COR-L47 (cell line): ENCODE data around the gene UPK1A.

ENCODE experiments used
- DNase-seq: peaks from one replicate; lab custom pipeline; 2025; lab: John Stamatoyannopoulos, UW

Gene UPK1A

DNA sequence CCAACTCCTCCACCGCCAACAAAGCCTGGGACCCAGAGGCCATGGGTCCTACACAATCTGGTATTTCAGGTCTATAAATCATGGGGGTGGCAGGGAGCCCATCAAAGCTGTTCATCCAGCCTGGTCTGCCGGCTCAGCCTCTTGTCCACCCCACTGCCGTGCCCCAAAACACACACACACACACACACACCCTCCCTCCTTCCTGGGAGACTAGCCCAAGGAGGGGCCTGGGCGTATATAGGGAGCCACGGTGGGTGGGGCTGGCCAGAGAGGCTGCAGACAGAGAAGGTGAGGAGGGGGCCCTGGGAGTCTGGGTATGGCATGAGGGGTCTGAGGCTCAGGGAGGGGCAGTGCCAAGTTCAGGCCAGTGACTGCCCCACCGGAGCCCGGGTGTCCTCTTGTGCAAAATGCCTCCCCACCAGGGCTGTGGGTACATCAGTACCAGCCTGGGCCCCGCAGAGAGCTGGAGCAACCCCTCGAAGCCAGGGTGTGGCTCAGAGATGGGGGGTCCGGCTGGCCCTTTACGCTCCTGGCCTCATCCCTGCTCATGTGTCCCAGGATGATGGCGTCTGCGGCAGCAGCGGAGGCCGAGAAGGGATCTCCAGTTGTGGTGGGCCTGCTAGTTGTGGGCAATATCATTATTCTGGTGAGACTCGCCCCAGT, at the start of gene UPK1A:
Gene UPK1A (plus strand): TSS at position 267 of the 663 bp plus-strand sequence. CDS start 296 bp downstream, at position 563.
- no peak for DNase-seq

DNA sequence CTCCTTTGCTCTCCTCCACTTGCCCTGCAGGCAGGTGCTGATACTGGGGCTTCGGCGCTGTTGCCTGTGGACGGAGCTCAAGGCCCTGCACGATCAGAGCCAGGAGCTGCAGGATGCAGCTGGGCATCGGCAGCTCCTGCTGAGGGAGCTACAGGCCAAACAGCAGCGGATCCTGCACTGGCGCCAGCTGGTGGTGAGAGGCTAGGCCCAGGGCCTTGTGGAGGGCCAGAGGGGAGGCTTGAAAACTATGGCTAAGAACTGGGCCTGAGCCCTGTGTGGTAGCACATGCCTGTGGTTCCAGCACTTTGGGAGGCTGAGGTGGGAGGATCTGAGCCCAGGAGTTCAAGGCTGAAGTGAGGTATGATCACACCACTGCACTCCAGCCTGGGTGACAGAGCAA, 47.5 kb upstream of the UPK1A start:
- DNase-seq, result no peak

- DNase-seq, result no peak
Measured at GRCh38 chr19:35619290-35619923, 46.9 kb upstream of the UPK1A start.

DNA sequence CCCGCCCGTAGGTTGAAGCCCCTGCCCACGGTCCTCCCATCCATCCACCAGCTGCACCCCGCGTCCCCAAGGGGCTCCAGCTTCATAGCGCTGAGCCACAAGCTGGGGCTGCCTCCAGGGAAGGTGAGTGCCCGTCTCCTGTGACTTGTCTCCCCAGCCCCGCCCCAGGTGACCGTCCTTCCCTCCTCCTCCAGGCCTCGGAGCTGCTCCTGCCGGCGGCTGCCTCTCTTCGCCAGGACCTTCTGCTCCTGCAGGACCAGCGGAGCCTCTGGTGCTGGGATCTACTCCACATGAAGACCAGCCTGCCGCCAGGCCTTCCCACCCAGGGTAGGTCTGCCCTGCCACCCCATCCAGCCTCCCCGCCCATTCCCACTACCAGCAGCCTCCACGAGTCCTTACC, 46.3 kb upstream of the UPK1A start:
- DNase-seq, result no peak

DNA sequence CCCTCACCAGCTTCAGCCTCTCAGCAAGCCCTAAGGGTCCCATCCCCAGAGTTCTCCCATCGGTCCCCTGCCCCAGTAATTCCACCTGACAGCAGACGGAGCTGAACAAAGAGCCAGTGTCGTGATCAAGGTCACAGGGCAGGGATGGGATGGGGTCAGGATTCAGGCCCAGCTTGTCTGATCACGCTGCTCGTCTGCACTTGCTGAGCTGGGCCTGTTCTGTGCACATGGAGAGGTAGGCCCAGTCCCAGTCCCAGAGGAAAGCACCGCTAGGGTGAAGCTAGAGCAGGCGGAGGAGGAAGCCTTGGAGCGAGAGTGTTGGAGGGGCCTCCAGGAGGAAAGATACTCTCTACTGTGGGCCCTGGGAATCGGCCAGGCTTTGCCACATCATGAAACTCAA, 44.6 kb upstream of the UPK1A start:
- no peak for DNase-seq

GRCh38 chr19:35622750-35623149, 43.6 kb upstream of the UPK1A start:
- DNase-seq, result no peak

GRCh38 chr19:35623327-35624010, 42.8 kb upstream of the UPK1A start:
- no peak for DNase-seq

- DNase-seq, result no peak
Measured at GRCh38 chr19:35628264-35628564, 38.1 kb upstream of the UPK1A start.

DNA sequence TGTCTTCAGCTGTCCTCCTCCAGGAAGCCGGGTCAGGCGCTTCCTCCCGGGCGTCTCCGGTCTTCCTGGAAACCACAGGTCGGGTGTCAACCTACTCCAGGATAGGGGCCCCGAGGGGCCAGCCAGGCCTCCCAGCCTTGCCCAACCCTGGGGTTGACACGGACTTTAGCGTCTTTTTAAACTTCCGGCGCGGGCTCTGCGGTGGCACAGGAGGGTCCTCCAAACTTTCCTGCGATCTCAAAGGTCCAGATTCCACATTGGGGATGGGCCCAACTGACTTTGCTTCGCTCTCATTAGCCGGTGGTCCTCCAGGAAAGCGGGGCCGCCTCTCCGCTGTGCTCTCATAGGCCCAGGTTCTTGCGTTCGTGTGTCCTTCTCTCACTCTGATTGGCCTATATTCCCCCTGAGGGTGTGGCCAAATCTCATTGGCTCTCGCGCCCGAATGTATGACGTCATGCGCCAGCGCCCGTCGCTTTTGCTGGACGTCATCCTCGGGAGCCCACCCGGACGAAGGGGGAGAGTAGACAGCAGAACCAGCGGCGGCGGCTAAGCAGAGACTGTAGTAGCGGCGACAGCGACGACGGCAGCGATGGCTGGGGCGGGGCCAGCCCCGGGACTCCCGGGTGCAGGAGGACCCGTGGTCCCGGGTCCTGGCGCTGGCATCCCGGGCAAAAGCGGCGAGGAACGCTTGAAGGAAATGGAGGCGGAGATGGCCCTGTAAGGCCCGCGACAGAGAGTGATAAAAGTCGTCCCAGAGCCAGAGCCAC, 37.6 kb upstream of the UPK1A start, which contains the start of gene RBM42:
Gene RBM42 (plus strand): TSS at position 472 of the 767 bp plus-strand sequence. CDS start 118 bp downstream, at position 590.
- peak; percentile 98 for DNase-seq

DNA sequence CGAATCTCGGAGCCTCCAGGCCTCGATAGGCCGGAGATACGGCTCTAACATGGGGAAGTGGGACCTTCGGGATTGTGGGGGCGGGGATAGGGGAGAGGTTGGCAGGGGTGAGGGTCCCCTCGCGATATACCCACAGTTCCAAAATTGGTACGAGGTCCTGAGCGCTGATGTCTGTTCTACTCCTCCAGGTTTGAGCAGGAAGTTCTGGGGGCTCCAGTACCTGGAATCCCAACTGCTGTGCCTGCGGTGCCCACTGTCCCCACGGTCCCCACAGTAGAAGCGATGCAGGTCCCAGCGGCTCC, 37.0 kb upstream of the UPK1A start:
- no peak for DNase-seq

DNA sequence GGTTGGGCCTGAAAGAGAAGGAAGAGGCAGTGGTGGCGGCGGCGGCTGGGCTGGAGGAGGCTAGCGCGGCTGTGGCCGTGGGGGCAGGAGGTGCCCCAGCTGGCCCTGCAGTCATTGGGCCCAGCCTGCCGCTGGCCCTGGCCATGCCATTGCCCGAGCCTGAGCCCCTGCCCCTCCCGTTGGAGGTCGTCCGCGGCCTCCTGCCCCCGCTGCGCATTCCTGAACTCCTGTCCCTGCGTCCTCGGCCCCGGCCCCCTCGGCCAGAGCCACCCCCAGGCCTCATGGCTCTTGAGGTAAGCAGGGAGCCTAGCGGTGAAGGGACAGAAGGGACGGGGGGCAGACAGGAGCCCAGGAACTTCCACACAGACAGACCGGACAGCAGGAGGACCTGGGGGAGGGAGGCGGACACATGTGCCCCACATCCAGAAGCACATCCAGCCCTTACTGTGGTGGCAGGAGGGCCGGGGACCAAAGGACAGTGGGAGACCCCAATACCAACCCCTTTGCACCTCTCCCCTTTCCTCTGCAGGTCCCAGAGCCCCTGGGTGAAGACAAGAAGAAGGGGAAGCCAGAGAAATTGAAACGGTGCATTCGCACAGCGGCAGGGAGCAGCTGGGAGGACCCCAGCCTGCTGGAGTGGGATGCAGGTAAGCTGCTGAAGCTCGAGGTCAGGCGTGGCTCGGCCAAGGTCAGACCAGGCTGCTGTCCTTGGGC, 32.4 kb upstream of the UPK1A start:
- DNase-seq, result no peak

DNA sequence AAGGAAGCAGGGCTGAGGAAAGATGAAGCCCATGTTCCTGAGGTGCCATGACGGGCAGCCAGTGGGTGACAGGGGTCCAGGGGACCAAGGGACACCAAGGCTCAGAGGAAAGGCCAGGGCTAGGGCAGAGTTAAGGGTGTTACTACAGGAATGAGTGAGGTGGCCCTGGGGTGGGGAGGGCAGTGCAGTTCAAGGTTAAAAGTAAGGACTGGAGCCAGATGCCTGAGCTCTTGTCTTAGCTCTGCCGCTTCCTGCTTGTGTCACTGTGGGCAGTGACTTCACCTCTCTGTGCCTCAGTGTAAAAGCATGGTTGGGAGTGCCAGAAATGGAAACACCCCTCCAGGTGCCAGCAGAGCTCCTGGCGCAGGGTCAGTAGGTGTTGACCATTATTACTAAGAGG, 29.7 kb upstream of the UPK1A start:
- no peak for DNase-seq

DNA sequence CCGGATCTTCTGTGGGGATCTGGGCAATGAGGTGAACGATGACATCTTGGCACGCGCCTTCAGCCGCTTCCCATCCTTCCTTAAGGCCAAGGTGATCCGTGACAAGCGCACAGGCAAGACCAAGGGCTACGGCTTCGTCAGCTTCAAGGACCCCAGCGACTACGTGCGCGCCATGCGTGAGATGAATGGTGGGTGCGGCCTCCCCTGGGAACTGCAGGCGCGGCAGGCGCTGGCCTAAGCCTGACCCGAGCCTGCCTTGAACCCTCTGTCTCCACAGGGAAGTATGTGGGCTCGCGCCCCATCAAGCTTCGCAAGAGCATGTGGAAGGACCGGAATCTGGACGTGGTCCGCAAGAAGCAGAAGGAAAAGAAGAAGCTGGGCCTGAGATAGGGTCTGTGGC, 29.2 kb upstream of the UPK1A start:
- DNase-seq, result no peak

DNA sequence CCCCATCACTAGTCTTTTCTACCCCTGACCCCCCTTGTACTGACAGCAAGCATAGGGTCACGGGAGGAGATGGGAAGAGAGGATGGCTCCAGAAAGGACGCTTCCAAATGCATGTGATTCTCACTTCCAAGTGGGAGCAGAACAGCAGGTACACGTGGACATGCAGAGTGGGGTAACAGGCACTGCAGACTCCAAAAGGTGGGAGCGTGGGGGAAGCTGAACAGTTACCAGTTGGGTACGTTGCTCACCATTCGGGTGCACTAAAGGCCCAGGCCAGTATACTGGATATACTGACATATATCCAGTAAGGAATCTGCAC, 27.0 kb upstream of the UPK1A start:
- DNase-seq, result no peak

DNA sequence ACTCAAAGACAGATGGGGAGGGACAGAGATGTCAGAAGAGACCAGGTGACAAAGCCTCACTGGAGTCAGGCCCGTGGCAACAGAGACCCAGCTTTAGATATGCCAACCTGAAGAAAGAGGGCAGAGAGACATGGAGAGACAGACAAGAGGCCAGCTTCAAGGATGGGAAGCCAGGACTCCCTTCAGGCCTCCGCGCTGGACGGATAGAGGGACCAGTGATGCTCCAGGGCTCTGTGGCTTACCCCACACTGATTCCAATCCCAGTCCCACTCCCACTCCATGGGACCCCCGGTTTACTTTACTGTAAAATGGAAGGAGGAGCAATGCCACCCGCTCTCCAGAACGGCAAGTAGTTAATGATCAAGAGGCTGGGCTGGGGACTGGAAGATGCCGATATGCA, 26.5 kb upstream of the UPK1A start:
- no peak for DNase-seq

DNA sequence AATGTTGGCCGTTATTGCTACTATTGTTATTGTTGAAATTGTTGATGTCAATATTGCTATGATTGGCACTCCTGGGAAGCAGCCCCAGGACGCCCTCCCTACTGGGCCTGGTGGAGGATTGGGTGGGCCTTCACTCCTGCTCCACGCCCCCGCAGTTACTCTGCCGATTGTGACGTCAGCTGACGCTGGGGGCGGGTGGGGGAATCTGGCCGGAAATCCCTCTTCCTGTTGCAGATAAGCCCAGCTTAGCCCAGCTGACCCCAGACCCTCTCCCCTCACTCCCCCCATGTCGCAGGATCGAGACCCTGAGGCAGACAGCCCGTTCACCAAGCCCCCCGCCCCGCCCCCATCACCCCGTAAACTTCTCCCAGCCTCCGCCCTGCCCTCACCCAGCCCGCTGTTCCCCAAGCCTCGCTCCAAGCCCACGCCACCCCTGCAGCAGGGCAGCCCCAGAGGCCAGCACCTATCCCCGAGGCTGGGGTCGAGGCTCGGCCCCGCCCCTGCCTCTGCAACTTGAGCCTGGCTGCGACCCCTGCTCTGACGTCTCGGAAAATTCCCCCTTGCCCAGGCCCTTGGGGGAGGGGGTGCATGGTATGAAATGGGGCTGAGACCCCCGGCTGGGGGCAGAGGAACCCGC, 24.7 kb upstream of the UPK1A start, which contains the start of gene ETV2:
Gene ETV2 (plus strand): TSS at position 231 of the 637 bp plus-strand sequence. CDS start 716 bp downstream, outside the sequence.
- DNase-seq, result no peak

GRCh38 chr19:35642312-35642711, 24.0 kb upstream of the UPK1A start:
- no peak for DNase-seq

GRCh38 chr19:35642798-35643254, 23.5 kb upstream of the UPK1A start:
- DNase-seq, result no peak

GRCh38 chr19:35643255-35644205, 22.8 kb upstream of the UPK1A start:
- peak; percentile 67 for DNase-seq

DNA sequence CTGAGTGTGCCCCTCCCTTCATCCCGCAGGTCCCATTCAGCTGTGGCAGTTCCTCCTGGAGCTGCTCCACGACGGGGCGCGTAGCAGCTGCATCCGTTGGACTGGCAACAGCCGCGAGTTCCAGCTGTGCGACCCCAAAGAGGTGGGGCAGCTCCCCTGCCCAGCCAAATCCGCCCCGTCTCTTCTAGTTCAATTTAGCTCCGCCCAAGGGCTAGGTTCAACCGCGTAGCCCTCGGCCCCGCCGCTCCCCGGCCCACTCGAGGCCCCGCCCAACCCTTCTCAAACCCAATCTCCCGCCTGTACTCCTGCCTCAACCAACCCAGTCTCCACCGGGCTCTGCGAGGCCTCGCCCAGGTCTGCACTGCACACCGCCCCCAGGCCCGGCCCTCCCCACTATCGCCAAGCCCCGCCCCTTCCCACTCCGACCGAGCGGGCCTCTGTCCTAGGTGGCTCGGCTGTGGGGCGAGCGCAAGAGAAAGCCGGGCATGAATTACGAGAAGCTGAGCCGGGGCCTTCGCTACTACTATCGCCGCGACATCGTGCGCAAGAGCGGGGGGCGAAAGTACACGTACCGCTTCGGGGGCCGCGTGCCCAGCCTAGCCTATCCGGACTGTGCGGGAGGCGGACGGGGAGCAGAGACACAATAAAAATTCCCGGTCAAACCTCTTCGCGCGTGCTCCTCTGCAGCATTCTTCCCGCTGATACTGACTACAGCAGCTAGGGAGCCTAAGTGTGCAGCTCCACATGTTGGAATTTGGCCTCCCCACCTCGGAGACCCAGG, 21.9 kb upstream of the UPK1A start:
- peak; percentile 88 for DNase-seq
